HCT116 (cell line): ENCODE results near the gene TCF7L2. TPM values are rescaled to one million over a fixed set of nuclear protein-coding genes. Genes with fewer than 3 reads are reported as not detected.

Source experiments
- ATAC-seq: fragments of 200-7000 bp; cut with Tn5 transposase; 2 replicates; pipeline ENCODE4 v1.9.1; 2020; ENCODE audit warnings: mild to moderate bottlenecking, moderate library complexity
- BruUV-seq: library from RNA; stranded (reverse); fragments of 400-500 nt; replicated peaks from 2 replicates; lab custom pipeline; 2021; lab: Mats Ljungman, UMichigan
- CTCF ChIA-PET: fragments of 300-600 bp; sonication (Branson Sonifier 250); formaldehyde crosslinking; loops from one replicate; lab custom pipeline; 2021; ENCODE audit warnings: antibody characterized with exemption; lab: Charles Lee
- POLR2A ChIA-PET: fragments of 300-600, 350-600 bp; sonication (Branson Sonifier 250); formaldehyde crosslinking; loops from one replicate; lab custom pipeline; 2021; ENCODE audit warnings: antibody characterized with exemption; lab: Charles Lee
- RAD21 ChIA-PET, 2 experiments: fragments of 300-600 bp; sonication (Branson Sonifier 250); formaldehyde crosslinking; loops; one replicate each; lab custom pipeline; 2023; ENCODE audit warnings: low total read pairs in 2 of 2; ENCODE audit not compliant: uncharacterized antibody in 2 of 2, unreplicated experiment in 2 of 2, low non-redundant PET in 1 of 2; lab: Charles Lee
- DNase-seq: peaks from one replicate; pipeline ENCODE4 v3.0.0-alpha.2; 2010; ENCODE audit warnings: low read depth, low spot score
- H2AFZ ChIP-seq: fragments of 200-600 bp; shearing (Covaris generic), sonication (generic); 2 replicates; pipeline ENCODE4 v1.6.1; 2017; ENCODE audit warnings: low read depth, mixed run types, mixed read lengths, antibody characterized with exemption, low read length; ENCODE audit not compliant: poor library complexity, severe bottlenecking
- H3K27ac ChIP-seq: 2 replicates; pipeline ENCODE4 v1.5.1; 2012; ENCODE audit warnings: low read depth, low read length
- H3K27me3 ChIP-seq: fragments of 200-600 bp; sonication (generic); 2 replicates; pipeline ENCODE4 v1.6.1; 2016; ENCODE audit warnings: mixed run types, low read length, mixed read lengths; ENCODE audit not compliant: insufficient read depth
- H3K36me3 ChIP-seq, 2 experiments: fragments of 200-500 bp in 1 of 2; fragments of 200-600 bp in 1 of 2; sonication (Bioruptor generic) in 1 of 2; sonication (generic) in 1 of 2; 2 replicates each; pipeline versions ENCODE4 v1.5.1 to v1.6.1; 2014 to 2016; ENCODE audit warnings: low read length in 2 of 2, inconsistent platforms in 1 of 2, mixed read lengths in 1 of 2, mixed run types in 1 of 2; ENCODE audit not compliant: insufficient read depth in 2 of 2, control insufficient read depth in 1 of 2
- H3K4me1 ChIP-seq, 2 experiments: fragments of 200-600 bp in 1 of 2; sonication (generic) in 1 of 2; 2 replicates each; pipeline versions ENCODE4 v1.5.1 to v1.6.1; 2012 to 2017; ENCODE audit warnings: low read length in 2 of 2, inconsistent platforms in 1 of 2, mild to moderate bottlenecking in 1 of 2, mixed read lengths in 1 of 2, mixed run types in 1 of 2, moderate library complexity in 1 of 2; ENCODE audit not compliant: insufficient read depth in 2 of 2, control insufficient read depth in 1 of 2
- H3K4me2 ChIP-seq: fragments of 200-600 bp; sonication (generic); 2 replicates; pipeline ENCODE4 v1.6.1; 2017; ENCODE audit warnings: mixed run types, low read length, mixed read lengths
- H3K4me3 ChIP-seq, 2 experiments: fragments of 200-600 bp in 1 of 2; sonication (generic) in 1 of 2; replicated peaks in 1 of 2; 2 replicates each; pipeline ENCODE4 v1.5.1; 2011 to 2016; ENCODE audit warnings: low read length in 2 of 2, control low read depth in 1 of 2, low read depth in 1 of 2, mild to moderate bottlenecking in 1 of 2, mixed read lengths in 1 of 2, mixed run types in 1 of 2
- H3K79me2 ChIP-seq: fragments of 200-600 bp; sonication (generic); 2 replicates; pipeline ENCODE4 v1.6.1; 2017; ENCODE audit warnings: mild to moderate bottlenecking, mixed run types, low read length, moderate library complexity, mixed read lengths; ENCODE audit not compliant: insufficient read depth
- H3K9ac ChIP-seq: fragments of 200-600 bp; sonication (generic); 2 replicates; pipeline ENCODE4 v1.6.1; 2016; ENCODE audit warnings: low read length, mixed read lengths
- H3K9me2 ChIP-seq: fragments of 200-600 bp; sonication (generic), shearing (Covaris generic); 2 replicates; pipeline ENCODE4 v1.6.1; 2017; ENCODE audit warnings: mixed run types, mild to moderate bottlenecking, moderate library complexity; ENCODE audit not compliant: insufficient read depth
- H3K9me3 ChIP-seq, 2 experiments: fragments of 200-500 bp in 1 of 2; fragments of 200-600 bp in 1 of 2; sonication (Bioruptor generic) in 1 of 2; sonication (generic) in 1 of 2; 2 replicates each; pipeline ENCODE4 v1.6.1; 2014 to 2017; ENCODE audit warnings: low read length in 2 of 2, mixed read lengths in 2 of 2, inconsistent platforms in 1 of 2, low read depth in 1 of 2, mild to moderate bottlenecking in 1 of 2, mixed run types in 1 of 2, moderate library complexity in 1 of 2; ENCODE audit not compliant: control insufficient read depth in 1 of 2, insufficient read depth in 1 of 2
- H4K20me1 ChIP-seq: fragments of 200-600 bp; sonication (generic), shearing (Covaris generic); 2 replicates; pipeline ENCODE4 v1.6.1; 2017; ENCODE audit warnings: mixed run types, mild to moderate bottlenecking, moderate library complexity; ENCODE audit not compliant: insufficient read depth
- ATF3 ChIP-seq: IDR thresholded peaks from 2 replicates; pipeline ENCODE4 v1.6.1; 2012
- CEBPB ChIP-seq: IDR thresholded peaks from 2 replicates; pipeline ENCODE4 v1.6.1; 2012; ENCODE audit warnings: low read depth
- EZH2phosphoT487 ChIP-seq: fragments of 200-600 bp; IDR thresholded peaks from 2 replicates; pipeline ENCODE4 v1.6.1; 2018; ENCODE audit warnings: antibody characterized with exemption, borderline replicate concordance
- JUND ChIP-seq: IDR thresholded peaks from 2 replicates; pipeline ENCODE4 v1.6.1; 2012
- POLR2A ChIP-seq: IDR thresholded peaks from 2 replicates; pipeline ENCODE4 v1.7.0; 2011; ENCODE audit warnings: borderline replicate concordance; ENCODE audit not compliant: insufficient read depth, insufficient read length; ENCODE audit errors: extremely low read depth
- POLR2AphosphoS5 ChIP-seq: IDR thresholded peaks from 2 replicates; pipeline ENCODE4 v1.6.1; 2011; ENCODE audit warnings: mild to moderate bottlenecking, low read depth, low read length, moderate library complexity
- RAD21 ChIP-seq: IDR thresholded peaks from 2 replicates; pipeline ENCODE4 v1.6.1; 2012; ENCODE audit warnings: low read depth, mild to moderate bottlenecking
- REST ChIP-seq: IDR thresholded peaks from 2 replicates; pipeline ENCODE4 v1.6.1; 2012; ENCODE audit warnings: low read depth
- SRF ChIP-seq: IDR thresholded peaks from 2 replicates; pipeline ENCODE4 v1.6.1; 2012; ENCODE audit warnings: low read depth
- TCF7L2 ChIP-seq: IDR thresholded peaks from 2 replicates; pipeline ENCODE4 v1.7.0; 2011; ENCODE audit warnings: borderline replicate concordance, inconsistent platforms; ENCODE audit not compliant: insufficient read depth, insufficient read length; ENCODE audit errors: extremely low read depth
- YY1 ChIP-seq: IDR thresholded peaks from 2 replicates; pipeline ENCODE4 v1.6.1; 2011; ENCODE audit warnings: low read length, low read depth, moderate library complexity, mild to moderate bottlenecking; ENCODE audit not compliant: insufficient replicate concordance; ENCODE audit errors: extremely low read depth
- ZFX ChIP-seq: fragments of 450-650 bp; IDR thresholded peaks from 2 replicates; pipeline ENCODE4 v1.6.1; 2017
- intact Hi-C: fragments of 100-400 bp; cut with micrococcal nuclease; formaldehyde crosslinking; loops from 2 replicates; pipeline ENCODE4 v1.10.0; 2022
- total RNA-seq: library from RNA; stranded (reverse); gene quantifications from one replicate; pipeline ENCODE4 v1.2.1, GENCODE V29; 2021; ENCODE audit not compliant: unreplicated experiment
- TF ChIP-seq, protein P1 (sequence below): IDR thresholded peaks from 2 replicates; pipeline ENCODE4 v1.6.1; 2011; ENCODE audit warnings: mild to moderate bottlenecking, low read length, moderate library complexity; ENCODE audit not compliant: insufficient replicate concordance; ENCODE audit errors: extremely low read depth

TCF7L2 gene
- total RNA-seq, 1 experiment from 2014 or later: 164 TPM

DNA sequence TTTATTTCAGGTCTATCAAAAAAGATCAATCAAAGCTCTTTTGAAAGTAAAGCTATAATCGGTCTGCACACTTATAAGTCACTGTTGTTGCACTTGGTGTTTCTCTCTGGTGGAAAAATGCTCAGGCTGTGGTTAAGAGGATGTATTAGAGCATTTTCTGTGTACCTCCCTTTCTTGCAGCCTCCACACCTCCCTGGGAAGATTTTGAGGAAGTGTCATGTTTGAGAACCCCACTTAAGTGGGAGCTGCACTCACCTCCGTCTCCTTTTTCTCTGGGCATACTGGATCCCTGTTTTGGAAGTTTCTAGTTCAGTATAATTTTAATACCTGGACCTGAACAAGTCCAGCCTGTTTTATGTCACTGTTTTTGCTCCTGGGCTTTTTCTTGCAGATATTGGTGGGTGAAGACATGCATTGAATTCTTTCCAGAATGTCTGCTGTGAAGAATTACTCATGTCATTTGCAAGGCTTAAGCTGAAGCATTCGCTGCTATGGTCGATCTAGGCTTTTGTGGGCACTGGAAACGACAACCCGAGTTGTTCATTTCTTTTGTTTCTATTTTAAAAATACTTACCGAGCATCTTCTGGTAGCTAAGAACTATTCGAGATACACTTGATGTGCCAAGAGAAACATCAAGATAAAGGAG lies 36.6 kb downstream of the TCF7L2 start:
- Histone ChIP-seq H3K36me3 (peaks cover 58 to 72% of the 10 kb centered on the region in 2 experiments), H2AFZ (no peak overlapping the region), H3K9ac (no peak overlapping the region), H4K20me1 (peaks cover 53% of the 10 kb centered on the region), H3K4me2 (no peak overlapping the region), H3K27me3 (no peaks in the 10 kb centered on the region), H3K9me2 (no peaks in the 10 kb centered on the region), H3K9me3 (no peaks in the 10 kb centered on the region), H3K4me3 (no peak overlapping the region), H3K27ac (no peak overlapping the region; the same call in 1 of the 2 replicates), H3K79me2 (peaks cover 99% of the 10 kb centered on the region), H3K4me1 (peaks cover 40 to 49% of the 10 kb centered on the region in 2 experiments)
- TF ChIP-seq CEBPB (no peak), YY1 (no peak), ATF3 (no peak), JUND (no peak), POLR2A (no peak), EZH2phosphoT487 (no peak), SRF (no peak), POLR2AphosphoS5 (no peak), RAD21 (no peak)
- ChIA-PET CTCF (no interaction called here), POLR2A (interaction anchor here (0.7 to 1.4 kb wide), 2 partner anchors 32 to 42 kb away, joined by 3 read pairs; no protein-coding TSS in a partner anchor), RAD21 (interaction anchor here in 1 of 2 experiments (0.5 to 0.8 kb wide), 2 partner anchors 230 to 441 kb away, joined by 3 read pairs; no protein-coding TSS in a partner anchor)
- DNase-seq (no peak), ATAC-seq (no peak)
- intact Hi-C loops: no loop called here
- BruUV-seq: no TSS peak

- Histone ChIP-seq H2AFZ (no peak overlapping the region), H3K9ac (no peak overlapping the region), H3K79me2 (peaks cover 99% of the 10 kb centered on the region), H3K9me2 (no peaks in the 10 kb centered on the region), H3K4me3 (no peak overlapping the region), H3K27ac (no peak overlapping the region), H4K20me1 (peaks cover 45% of the 10 kb centered on the region), H3K36me3 (peaks cover 54 to 70% of the 10 kb centered on the region in 2 experiments), H3K9me3 (no peaks in the 10 kb centered on the region), H3K4me2 (no peak overlapping the region), H3K4me1 (peaks cover 37 to 59% of the 10 kb centered on the region in 2 experiments), H3K27me3 (no peaks in the 10 kb centered on the region)
- intact Hi-C loops: no loop called here
- POLR2A ChIA-PET: no interaction called here
- DNase-seq: no peak
- BruUV-seq: TSS peak; percentile 1
- no peak for ATAC-seq
- RAD21 ChIA-PET: no interaction called here
- CTCF ChIA-PET: no interaction called here
- TF ChIP-seq REST: no peak
- no peak for TF ChIP-seq YY1
- TF ChIP-seq CEBPB: no peak
- TF ChIP-seq ZFX: no peak
- TF ChIP-seq, protein P1, sequence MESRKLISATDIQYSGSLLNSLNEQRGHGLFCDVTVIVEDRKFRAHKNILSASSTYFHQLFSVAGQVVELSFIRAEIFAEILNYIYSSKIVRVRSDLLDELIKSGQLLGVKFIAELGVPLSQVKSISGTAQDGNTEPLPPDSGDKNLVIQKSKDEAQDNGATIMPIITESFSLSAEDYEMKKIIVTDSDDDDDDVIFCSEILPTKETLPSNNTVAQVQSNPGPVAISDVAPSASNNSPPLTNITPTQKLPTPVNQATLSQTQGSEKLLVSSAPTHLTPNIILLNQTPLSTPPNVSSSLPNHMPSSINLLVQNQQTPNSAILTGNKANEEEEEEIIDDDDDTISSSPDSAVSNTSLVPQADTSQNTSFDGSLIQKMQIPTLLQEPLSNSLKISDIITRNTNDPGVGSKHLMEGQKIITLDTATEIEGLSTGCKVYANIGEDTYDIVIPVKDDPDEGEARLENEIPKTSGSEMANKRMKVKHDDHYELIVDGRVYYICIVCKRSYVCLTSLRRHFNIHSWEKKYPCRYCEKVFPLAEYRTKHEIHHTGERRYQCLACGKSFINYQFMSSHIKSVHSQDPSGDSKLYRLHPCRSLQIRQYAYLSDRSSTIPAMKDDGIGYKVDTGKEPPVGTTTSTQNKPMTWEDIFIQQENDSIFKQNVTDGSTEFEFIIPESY: no peak
- TF ChIP-seq TCF7L2: no peak
These were observed 38.9 kb downstream of the TCF7L2 start for GRCh38 chr10:112988839-112989406.
